HG03571 (cell line): ENCODE results near the gene OR2L13.
"Not testable (repeated sequence)": the region's sequence is repeated elsewhere in the genome, so short reads cannot be mapped to it uniquely, and the experiment has no call there.

ENCODE experiments used
- ATAC-seq: cut with Tn5 transposase; IDR thresholded peaks from one replicate; pipeline ENCODE4 v1.9.1; 2021; ENCODE audit not compliant: unreplicated experiment

Gene OR2L13

DNA sequence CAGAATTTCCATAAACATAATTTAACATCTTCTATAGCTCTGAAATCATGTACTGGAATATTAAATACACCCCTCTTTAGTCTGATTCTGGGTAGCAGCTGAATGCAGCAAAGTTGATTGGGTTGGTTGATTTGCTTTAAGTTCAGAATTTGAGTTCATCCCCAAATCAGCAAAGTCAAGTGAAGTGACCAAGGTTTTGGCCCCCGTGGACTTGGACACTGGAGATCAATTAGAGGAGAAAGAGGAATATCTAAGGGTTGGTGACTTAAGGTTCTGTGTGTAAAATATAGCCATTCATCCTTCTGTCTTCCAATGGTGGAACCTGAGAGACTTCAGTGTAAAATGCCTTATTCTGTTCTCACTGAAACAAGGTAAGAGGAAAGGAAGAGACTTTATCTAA, at the start of gene OR2L13:
TSS of gene OR2L13 (plus strand) at position 301 of the 400 bp plus-strand sequence. CDS start 4,192 bp downstream, outside the sequence.
- no peak for ATAC-seq

DNA sequence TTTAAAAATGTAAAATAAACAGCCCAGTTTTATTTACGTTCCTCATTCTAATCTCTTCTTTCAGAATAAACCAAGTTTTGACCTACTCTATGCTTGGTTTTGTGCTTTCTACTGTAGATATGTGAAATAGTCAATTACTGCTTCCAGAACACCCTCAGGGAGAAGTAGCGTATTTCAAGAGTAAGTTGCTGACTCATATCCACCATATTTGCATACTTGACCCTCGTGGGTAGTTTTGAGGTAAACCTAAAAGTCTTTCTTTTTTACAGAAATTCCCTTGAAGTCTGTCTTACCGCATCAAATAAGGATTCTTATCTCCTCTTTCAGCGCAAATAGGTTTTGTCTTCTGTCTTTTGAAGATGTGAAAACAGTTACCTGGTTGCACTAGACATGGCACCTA, 49.8 kb upstream of the OR2L13 start:
- ATAC-seq: no peak

GRCh38 chr1:248046536-248046935, 48.4 kb upstream of the OR2L13 start, which contains the start of gene OR2L3:
Gene OR2L3, plus strand, starts transcription at chr1:248046836. Its CDS starts 13,846 bp downstream, at chr1:248060682.
- no peak for ATAC-seq

GRCh38 chr1:248047008-248047407, 48.0 kb upstream of the OR2L13 start:
- ATAC-seq: no peak

DNA sequence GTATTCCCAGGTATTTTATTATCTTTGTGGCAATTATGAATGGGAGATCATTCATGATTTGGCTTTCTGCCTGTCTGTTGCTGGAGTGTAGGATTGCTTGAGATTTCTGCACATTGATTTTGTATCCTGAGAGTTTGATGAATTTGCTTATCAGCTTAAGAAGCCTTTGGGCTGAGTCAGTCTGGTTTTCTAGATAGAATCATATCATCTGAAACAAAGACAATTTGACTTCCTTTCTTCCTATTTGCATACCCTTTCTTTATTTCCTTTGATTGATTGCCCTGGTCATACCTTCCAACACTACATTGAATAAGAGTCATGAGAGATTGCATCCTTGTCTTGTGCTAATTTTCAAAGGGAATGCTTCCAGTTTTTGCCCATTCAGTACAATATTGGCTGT, 40.3 kb upstream of the OR2L13 start:
- no peak for ATAC-seq

DNA sequence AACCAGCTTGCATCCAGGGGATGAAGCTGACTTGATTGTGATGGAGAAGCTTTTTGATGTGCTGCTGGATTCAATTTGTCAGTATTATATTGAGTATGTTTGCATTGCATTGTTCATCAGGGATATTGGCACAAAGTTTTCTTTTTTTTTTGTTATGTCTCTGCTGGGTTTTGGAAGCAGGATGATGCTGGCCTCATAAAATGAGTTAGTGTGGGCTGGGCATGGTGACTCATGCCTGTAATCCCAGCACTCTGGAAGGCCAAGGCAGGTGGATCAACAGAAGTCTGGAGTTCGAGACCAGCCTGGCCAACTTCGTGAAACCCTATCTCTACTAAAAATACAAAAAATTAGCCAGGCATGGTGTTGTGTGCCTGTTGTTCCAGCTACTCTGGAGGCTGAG, 39.7 kb upstream of the OR2L13 start:
- no peak for ATAC-seq

DNA sequence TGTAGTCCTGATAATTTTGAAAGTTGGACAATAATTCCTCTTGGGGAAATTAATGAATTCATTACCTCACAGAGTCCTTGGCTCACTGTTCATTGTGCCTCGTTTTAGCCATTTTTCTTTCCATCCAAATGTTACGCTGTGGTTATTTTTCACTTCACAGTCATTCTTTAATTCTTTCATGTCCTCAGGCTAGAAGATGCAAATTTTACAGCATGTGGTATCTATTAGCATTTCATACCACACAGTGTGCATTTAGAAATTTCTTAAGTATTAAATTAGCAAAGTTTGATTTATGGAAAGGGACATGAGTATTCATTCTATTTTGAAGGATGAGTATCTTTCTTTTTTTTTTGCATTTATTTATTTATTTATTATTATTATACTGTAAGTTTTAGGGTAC, 29.9 kb upstream of the OR2L13 start:
- ATAC-seq: no peak

DNA sequence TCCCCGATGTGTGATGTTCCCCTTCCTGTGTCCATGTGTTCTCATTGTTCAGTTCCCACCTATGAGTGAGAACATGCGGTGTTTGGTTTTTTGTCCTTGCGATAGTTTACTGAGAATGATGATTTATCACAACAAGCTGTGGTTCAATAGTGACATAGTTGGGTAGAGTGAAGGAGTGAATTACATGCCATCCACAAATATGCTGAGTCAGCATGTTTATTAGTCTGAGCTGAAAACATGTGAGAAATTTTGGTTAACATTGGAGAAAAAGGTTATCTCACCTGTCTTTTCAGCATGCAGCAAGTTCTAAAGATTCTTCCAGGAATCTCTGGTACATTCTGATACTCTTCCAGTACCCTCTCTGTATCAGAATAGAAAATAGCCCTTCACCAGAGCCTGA, 29.4 kb upstream of the OR2L13 start:
- no peak for ATAC-seq

- ATAC-seq: not testable (repeated sequence)
Observed at GRCh38 chr1:248083864-248084263, 11.1 kb upstream of the OR2L13 start.

DNA sequence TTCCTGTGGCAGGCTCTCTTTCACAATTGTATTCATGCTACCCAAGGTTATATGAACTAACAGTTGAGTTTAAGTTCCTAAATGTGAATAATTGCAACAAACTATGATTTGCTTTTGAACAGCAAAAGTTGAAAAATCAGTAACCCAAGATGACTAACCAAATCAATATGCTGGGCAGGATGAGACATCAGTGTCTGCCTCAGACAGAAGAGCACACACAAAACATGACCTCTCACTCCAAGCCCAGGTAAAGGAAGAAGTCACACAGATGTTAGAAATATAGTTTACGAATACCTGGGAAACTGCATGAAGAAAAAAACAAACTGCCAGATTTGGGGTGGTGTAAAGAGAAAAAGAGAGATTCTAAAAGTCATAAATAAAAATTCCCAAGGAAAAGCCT, 3.5 kb downstream of the OR2L13 start:
- ATAC-seq: no peak

DNA sequence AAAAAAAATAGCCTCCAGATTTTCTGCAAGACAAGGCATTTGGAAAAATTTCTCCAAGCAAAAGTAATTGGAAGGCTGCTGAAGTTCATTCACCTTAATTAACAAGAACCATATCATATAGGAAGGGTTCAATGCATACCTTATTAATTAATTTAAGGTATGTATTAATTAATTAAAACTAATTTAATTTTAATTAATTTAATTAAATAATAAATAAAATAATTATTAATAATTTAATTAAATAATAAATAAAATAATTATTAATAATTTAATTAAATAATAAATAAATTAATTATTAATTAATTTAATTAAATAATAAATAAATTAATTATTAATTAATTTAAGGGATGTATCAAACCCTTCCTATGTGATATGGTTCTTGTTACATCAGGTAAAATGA, 7.9 kb downstream of the OR2L13 start:
- no peak for ATAC-seq

DNA sequence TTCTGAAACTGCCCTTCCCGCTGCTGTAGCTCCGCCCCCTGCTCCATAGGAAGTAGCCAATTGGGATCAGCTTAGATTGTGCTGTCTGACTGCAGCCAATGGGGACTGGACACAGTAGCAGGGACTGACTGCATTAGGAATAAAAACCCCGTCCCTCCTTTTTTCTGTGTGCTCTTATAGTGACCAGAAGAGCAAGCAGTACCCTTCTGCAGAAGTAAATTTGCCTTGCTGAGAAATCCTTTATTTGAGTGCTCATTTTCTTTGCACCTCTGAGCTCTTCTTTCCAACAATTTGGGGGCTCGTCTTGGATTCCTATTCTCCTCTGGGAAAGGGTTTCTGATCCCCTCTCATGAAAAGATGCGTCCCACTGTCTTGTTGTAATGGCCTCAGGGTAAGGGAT, 16.2 kb downstream of the OR2L13 start:
- no peak for ATAC-seq

- no peak for ATAC-seq
Observed at GRCh38 chr1:248114890-248115289, 19.9 kb downstream of the OR2L13 start.

- ATAC-seq: no peak
Observed at GRCh38 chr1:248127653-248128052, 32.7 kb downstream of the OR2L13 start.

DNA sequence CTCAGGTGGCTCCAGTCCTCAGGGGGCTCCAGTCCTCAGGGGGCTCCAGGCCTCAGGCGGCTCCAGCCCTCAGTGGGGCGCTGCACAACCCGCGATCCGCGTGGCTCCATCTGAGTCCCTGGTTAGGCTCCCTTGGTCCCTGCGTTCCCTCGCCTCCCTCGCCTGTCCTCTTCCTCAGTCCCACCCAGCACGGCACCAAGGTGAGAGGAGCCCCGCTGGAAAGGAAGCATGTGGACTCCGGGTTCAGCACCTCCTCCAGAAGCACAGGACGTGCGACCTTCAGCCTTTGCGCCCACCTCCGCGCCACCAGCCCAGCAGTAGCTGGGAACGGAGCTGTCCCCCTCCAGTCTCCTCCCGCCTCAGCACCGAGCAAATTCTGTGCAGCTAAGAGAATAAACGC, 41.8 kb downstream of the OR2L13 start:
- ATAC-seq: no peak

DNA sequence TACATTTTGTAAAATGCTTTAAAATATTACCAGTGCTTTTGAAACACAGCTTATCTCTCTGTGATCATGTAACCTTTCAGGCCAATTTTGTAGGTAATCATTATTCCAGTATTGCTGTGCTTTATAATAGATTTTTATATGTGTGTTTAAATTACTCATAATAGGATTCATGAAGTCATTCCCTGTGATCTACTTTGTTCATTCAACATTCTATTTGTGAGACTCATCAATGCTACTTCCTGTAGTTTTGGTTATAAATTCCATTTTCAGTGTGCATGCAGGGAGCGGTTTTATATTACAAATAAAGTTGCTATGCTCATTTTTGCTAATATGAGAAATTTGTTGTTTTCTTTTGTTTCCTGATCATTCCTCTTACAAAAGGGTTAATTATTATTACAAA, 45.9 kb downstream of the OR2L13 start:
- ATAC-seq: no peak

- ATAC-seq: no peak
Observed at GRCh38 chr1:248143311-248143710, 48.3 kb downstream of the OR2L13 start.

GRCh38 chr1:248144513-248145198, 49.7 kb downstream of the OR2L13 start, which contains the start of gene OR2M5:
Gene OR2M5, plus strand, starts transcription at chr1:248145148. Its CDS starts 0 bp downstream, at chr1:248145148.
- ATAC-seq: no peak
